Loucy (cell line): ENCODE results near the gene USB1.

Experiments
- H2AFZ ChIP-seq: fragments of 200-600 bp; sonication (generic); 2 replicates; pipeline ENCODE4 v1.6.0; 2016; ENCODE audit warnings: antibody characterized with exemption, mild to moderate bottlenecking, low read length, moderate library complexity
- H3F3A ChIP-seq: fragments of 200-600 bp; 2 replicates; pipeline ENCODE4 v1.6.0; 2016; ENCODE audit warnings: antibody characterized with exemption, low read depth, mild to moderate bottlenecking
- H3K27me3 ChIP-seq: fragments of 200-600 bp; sonication (generic); 2 replicates; pipeline ENCODE4 v1.6.1; 2014; ENCODE audit warnings: low read length, mild to moderate bottlenecking; ENCODE audit not compliant: insufficient read depth, poor library complexity, severe bottlenecking
- H3K36me3 ChIP-seq: fragments of 200-600 bp; sonication (generic); 2 replicates; pipeline ENCODE4 v1.6.1; 2016; ENCODE audit warnings: low read length; ENCODE audit not compliant: insufficient read depth
- H3K4me1 ChIP-seq: fragments of 200-600 bp; sonication (generic); 2 replicates; pipeline ENCODE4 v1.5.1; 2014; ENCODE audit warnings: low read length, mild to moderate bottlenecking; ENCODE audit not compliant: insufficient read depth, poor library complexity, severe bottlenecking
- H3K4me2 ChIP-seq: fragments of 200-600 bp; sonication (generic); 2 replicates; pipeline ENCODE4 v1.6.0; 2014; ENCODE audit warnings: antibody characterized with exemption, low read length, low read depth, mild to moderate bottlenecking; ENCODE audit not compliant: poor library complexity, severe bottlenecking
- H3K4me3 ChIP-seq: fragments of 200-600 bp; sonication (generic); 2 replicates; pipeline ENCODE4 v1.5.1; 2014; ENCODE audit warnings: low read length, mild to moderate bottlenecking, mixed read lengths; ENCODE audit not compliant: poor library complexity, severe bottlenecking
- H3K79me2 ChIP-seq: fragments of 200-600 bp; sonication (generic); 2 replicates; pipeline ENCODE4 v1.6.1; 2014; ENCODE audit warnings: low read length; ENCODE audit not compliant: insufficient read depth
- H3K9ac ChIP-seq: fragments of 200-600 bp; sonication (generic); 2 replicates; pipeline ENCODE4 v1.6.0; 2014; ENCODE audit warnings: mild to moderate bottlenecking, low read depth, low read length, moderate library complexity; ENCODE audit not compliant: poor library complexity, severe bottlenecking
- H3K9me2 ChIP-seq: fragments of 200-600 bp; sonication (generic); replicated peaks from 2 replicates; pipeline ENCODE4 v1.6.1; 2016; ENCODE audit warnings: low read depth, low read length, mixed read lengths
- H3K9me3 ChIP-seq: fragments of 200-600 bp; sonication (generic); 2 replicates; pipeline ENCODE4 v1.6.1; 2014; ENCODE audit warnings: mild to moderate bottlenecking, antibody characterized with exemption, low read length, low read depth; ENCODE audit not compliant: insufficient read depth
- H4K20me1 ChIP-seq: fragments of 200-600 bp; sonication (generic); 2 replicates; pipeline ENCODE4 v1.6.0; 2014; ENCODE audit warnings: antibody characterized with exemption, low read length, mild to moderate bottlenecking; ENCODE audit not compliant: insufficient read depth, poor library complexity, severe bottlenecking
- CTCF ChIP-seq: fragments of 200-600 bp; sonication (generic); conservative IDR thresholded peaks from 2 replicates; pipeline ENCODE4 v1.5.1; 2014; ENCODE audit warnings: mild to moderate bottlenecking, antibody characterized with exemption, low read length
- EZH2phosphoT487 ChIP-seq: fragments of 200-600 bp; IDR thresholded peaks from 2 replicates; pipeline ENCODE4 v1.6.1; 2018; ENCODE audit warnings: antibody characterized with exemption, mild to moderate bottlenecking, moderate library complexity, borderline replicate concordance

Gene USB1

GRCh38 chr16:57961538-57961937, 39.7 kb upstream of the USB1 start:
- no peaks in the 10 kb centered on the region for H3K79me2 ChIP-seq
- no peaks in the 10 kb centered on the region for H3K36me3 ChIP-seq
- H3K9ac ChIP-seq: no peak overlapping the region
- H3K4me2 ChIP-seq: no peak overlapping the region
- no peaks in the 10 kb centered on the region for H3K9me3 ChIP-seq
- H3K4me1 ChIP-seq: no peaks in the 10 kb centered on the region
- H3K9me2 ChIP-seq: no peaks in the 10 kb centered on the region
- no peaks in the 10 kb centered on the region for H3K27me3 ChIP-seq
- no peak overlapping the region for H3K4me3 ChIP-seq
- no peaks in the 10 kb centered on the region for H3F3A ChIP-seq
- H4K20me1 ChIP-seq: no peaks in the 10 kb centered on the region
- no peak overlapping the region for H2AFZ ChIP-seq
- TF ChIP-seq CTCF (no peak), EZH2phosphoT487 (no peak)

GRCh38 chr16:57962046-57962445, 39.2 kb upstream of the USB1 start:
- no peak overlapping the region for H3K4me2 ChIP-seq
- TF ChIP-seq EZH2phosphoT487 (no peak), CTCF (no peak)
- H3K4me1 ChIP-seq: no peaks in the 10 kb centered on the region
- no peaks in the 10 kb centered on the region for H3K36me3 ChIP-seq
- H3K27me3 ChIP-seq: no peaks in the 10 kb centered on the region
- no peaks in the 10 kb centered on the region for H4K20me1 ChIP-seq
- H2AFZ ChIP-seq: no peak overlapping the region
- no peak overlapping the region for H3K9ac ChIP-seq
- no peaks in the 10 kb centered on the region for H3K79me2 ChIP-seq
- no peaks in the 10 kb centered on the region for H3K9me3 ChIP-seq
- H3K9me2 ChIP-seq: no peaks in the 10 kb centered on the region
- no peak overlapping the region for H3K4me3 ChIP-seq
- H3F3A ChIP-seq: no peaks in the 10 kb centered on the region

GRCh38 chr16:57962756-57963155, 38.5 kb upstream of the USB1 start:
- no peak overlapping the region for H3K4me2 ChIP-seq
- H3K4me3 ChIP-seq: no peak overlapping the region
- H3K9me3 ChIP-seq: no peaks in the 10 kb centered on the region
- H3K79me2 ChIP-seq: no peaks in the 10 kb centered on the region
- no peaks in the 10 kb centered on the region for H3K27me3 ChIP-seq
- TF ChIP-seq EZH2phosphoT487: no peak
- no peak for TF ChIP-seq CTCF
- H3K4me1 ChIP-seq: no peaks in the 10 kb centered on the region
- no peak overlapping the region for H2AFZ ChIP-seq
- H4K20me1 ChIP-seq: no peaks in the 10 kb centered on the region
- H3F3A ChIP-seq: no peaks in the 10 kb centered on the region
- H3K9me2 ChIP-seq: no peaks in the 10 kb centered on the region
- no peak overlapping the region for H3K9ac ChIP-seq
- no peaks in the 10 kb centered on the region for H3K36me3 ChIP-seq
